HG02642 (cell line): ENCODE measurements around the gene TPRG1L.

Experiments
- ATAC-seq: cut with Tn5 transposase; IDR thresholded peaks from one replicate; pipeline ENCODE4 v1.9.1; 2021; ENCODE audit warnings: mild to moderate bottlenecking; ENCODE audit not compliant: unreplicated experiment, poor library complexity

The TPRG1L gene

GRCh38 chr1:3593334-3593733 lies 31.5 kb upstream of the TPRG1L start:
- ATAC-seq: no peak

GRCh38 chr1:3593745-3594144 lies 31.1 kb upstream of the TPRG1L start:
- ATAC-seq: no peak

GRCh38 chr1:3594706-3595377 lies 30.0 kb upstream of the TPRG1L start:
- ATAC-seq: no peak

DNA sequence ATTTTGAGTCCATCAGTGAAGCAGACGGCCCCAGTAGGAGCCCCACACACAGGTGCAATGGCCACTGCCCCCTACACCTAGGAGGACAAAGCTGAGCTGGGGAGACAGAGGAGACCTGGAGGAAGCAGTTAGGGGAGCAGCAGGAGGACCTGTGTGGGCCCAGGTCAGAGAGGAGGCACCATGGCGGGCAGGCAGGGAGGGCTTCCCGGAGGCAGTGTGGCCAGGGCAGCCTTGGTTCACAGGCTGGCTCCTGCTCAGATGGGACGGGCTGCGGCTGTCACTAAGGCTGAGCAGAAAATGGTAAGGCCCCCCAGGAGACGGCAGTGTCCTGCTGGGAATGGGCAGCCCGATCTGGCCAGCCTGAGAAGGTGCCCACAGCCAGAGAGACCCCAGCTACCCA lies 28.9 kb upstream of the TPRG1L start:
- ATAC-seq: no peak

DNA sequence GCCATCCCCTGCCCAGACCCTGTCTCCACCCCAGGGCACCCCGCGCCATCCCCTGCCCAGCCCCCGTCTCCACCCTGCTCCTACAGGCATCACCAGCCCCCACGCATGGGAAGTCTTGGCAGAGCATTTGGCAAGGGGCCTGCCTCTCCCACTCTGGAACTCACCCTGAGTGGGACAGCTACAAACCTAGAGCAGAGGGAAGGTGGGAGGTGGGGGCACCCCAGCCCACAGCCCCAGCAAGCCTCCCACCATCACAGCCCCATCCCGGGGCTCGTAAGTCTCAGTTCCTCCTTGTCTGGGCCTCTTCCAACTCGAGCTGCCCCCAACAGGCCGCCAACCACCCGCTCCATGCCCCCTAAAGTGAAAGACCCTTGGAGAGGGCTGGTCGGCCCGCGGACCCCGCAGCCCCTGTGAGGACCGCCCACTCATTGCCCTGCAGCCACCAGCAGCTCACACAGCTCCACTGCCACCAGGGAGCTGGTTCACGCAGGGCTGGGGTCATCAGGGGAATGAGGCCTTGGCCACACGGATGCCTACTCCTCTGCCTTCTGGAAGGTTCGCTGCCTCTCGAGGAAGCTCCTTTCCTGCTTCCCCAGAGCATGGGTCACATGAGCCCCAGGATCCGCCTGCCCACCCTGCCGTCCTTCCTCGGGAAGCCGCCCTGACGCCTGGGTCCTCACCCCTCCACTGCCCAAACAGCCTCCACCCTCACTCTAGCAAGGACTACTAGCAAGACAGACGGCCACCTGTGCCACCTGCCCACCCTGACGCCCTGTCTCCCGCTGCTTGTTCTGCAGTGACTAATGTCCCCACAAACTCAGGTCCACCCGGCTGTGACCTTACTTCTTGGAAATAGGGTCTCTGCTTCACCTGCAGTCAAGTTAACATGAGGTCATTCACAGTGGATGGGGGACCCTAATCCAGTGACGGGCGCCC lies 27.9 kb upstream of the TPRG1L start:
- ATAC-seq: no peak

DNA sequence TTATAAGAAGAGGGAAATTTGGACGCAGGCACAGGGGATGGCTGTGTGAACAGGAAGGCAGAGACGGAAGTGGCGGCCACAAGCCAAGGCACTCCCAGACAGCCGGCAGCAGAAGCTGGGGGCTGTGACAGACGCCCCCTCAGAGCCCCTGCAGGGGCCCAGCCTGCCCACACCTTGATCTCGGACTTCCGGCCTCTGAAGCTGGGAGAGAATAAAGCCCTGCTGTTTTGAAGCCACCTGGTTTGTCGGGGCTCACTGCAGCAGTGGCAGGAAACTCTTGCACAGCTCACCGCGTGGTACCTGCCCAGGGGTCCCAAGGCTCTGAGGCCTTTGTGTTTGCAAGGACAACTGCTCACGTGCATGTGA lies 27.2 kb upstream of the TPRG1L start:
- no peak for ATAC-seq

DNA sequence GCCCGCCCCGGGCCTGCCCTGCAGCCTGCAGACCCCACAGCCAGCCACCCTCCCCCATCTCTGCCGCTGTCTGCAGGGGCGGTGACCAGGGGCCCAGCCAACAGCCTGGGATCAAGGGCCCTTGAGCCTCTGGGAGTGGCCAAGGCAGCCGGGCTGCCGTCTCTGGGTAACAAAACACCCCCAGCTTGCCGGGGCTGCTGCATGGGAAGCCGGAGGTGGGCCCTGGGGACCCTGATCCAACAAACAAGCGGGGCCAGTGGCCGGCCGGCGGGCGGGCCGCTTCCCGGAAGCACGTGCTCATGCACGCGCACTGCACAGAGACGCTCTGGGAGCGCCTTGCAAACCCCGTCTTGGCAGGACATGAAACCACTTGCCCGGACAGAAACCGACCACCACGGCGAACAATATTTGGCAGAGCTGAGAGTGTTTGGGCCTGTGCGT lies 26.7 kb upstream of the TPRG1L start:
- ATAC-seq: no peak

- no peak for ATAC-seq
Observed at GRCh38 chr1:3598522-3599285, 26.1 kb upstream of the TPRG1L start.

DNA sequence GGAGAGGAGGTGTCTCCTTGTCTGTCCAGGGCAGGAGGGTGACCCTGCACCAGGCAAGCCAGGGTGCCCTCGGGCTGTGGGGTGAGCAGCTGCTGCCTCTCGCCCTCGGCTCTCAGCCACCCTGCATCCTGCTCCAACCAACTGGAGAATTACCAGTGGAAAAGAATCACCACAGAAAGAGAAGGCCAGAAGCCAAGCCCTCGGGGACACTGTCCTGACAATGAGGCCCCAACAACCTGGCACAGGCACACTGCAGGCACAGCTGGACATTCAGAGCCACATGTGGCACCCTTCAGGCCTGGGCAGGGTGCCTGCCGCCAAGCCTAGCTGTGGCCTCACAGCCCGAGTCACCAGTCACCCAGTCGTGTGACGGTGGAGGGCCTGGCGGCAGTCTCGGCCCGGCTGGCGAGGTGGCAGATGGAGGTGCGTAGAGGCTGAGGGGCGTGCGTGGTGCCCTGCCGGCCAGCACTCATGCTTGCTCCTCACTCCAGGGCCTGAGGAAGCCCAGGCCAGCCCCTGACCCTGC lies 25.5 kb upstream of the TPRG1L start:
- ATAC-seq: no peak

DNA sequence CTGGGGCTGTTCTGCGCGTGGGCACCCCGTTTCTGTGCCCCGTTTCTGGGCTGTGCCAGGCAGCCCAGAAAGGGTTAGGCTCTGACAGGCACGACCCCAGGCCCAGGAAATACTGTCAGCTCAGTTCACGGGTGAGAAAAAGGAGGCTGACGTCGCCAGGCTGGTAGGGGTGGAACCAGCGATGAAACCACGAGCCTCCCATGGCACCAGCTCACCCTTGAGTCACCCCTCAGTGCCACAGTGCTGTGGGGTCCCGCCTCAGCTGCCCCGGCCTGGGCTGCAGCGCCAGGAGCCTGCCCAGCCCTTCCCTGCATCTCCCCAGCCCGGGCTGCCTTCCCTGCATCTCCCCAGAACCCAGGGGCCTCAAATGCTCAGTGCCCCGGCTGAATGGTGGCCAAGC lies 25.0 kb upstream of the TPRG1L start:
- ATAC-seq: no peak

- no peak for ATAC-seq
Observed at GRCh38 chr1:3600354-3600753, 24.5 kb upstream of the TPRG1L start.

DNA sequence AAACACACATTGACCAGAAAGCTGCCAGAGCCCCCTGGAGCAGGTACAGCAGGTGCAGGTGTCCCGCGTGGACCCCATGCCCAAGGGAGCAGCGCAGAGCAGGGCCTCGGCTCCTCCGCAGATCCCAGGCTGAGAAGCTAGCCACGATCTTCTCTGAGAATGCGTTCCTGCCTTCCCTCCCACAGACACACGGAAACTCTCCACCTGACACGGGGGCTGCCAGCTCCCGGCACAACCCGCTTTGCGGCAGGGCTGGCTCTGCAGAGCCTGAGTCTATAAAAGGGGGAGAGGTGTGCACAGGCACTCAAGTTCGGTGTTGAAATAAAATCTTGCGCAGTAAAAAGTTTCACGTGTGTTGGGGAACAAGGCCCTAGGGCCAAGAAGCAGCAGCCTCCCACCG lies 23.1 kb upstream of the TPRG1L start:
- no peak for ATAC-seq

DNA sequence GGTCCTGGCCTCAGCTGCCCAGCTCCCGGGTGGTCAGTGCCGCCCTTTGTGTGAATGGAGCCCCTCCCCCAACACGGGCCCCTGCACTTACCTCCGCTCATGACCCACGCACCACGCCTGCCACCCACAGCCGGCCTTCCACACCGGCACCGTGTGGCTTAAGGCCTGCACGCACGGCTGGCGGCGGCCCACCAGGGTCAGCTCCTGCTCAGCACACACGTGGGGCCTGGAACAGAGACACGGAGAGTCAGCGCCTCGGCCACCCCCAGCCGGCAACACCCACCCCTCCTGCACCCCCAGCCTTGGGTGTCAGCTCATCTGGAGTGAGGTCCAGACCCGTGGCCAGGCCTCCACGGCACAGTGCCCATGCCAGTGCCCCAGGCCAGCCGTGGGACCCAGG lies 22.4 kb upstream of the TPRG1L start:
- ATAC-seq: no peak

DNA sequence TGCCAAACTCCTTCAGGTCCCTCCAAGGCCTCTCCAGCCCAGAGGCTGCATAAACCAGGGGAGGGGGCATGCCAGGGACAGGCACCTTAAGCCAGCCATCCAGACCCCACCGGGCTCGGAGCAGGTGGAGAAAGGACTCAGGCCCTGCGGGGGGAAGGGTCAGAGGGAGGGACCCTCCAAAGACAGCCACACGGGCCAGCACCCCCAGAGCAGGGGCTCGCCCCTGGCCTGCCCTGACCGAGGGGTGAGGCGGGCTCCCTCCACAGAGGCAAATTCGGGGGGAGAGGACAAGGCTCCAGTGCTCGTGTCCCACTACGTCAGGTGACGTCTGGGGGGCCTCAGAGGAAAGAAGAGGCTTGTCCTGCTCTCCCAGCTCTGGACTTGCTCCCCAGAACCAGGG lies 21.7 kb upstream of the TPRG1L start:
- ATAC-seq: no peak

GRCh38 chr1:3603571-3604467 lies 21.0 kb upstream of the TPRG1L start:
- no peak for ATAC-seq

GRCh38 chr1:3604468-3604974 lies 20.3 kb upstream of the TPRG1L start:
- no peak for ATAC-seq

- no peak for ATAC-seq
Observed at GRCh38 chr1:3604997-3605823, 19.6 kb upstream of the TPRG1L start.

GRCh38 chr1:3606779-3607702 lies 17.8 kb upstream of the TPRG1L start:
- no peak for ATAC-seq
